Measurements from ENCODE around the gene TSKS.

The TSKS gene

GRCh38 chr19:49752701-49753100 is 10.4 kb downstream of the TSKS start:
- TF ChIP-seq, protein P1, sequence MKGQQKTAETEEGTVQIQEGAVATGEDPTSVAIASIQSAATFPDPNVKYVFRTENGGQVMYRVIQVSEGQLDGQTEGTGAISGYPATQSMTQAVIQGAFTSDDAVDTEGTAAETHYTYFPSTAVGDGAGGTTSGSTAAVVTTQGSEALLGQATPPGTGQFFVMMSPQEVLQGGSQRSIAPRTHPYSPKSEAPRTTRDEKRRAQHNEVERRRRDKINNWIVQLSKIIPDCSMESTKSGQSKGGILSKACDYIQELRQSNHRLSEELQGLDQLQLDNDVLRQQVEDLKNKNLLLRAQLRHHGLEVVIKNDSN (IDR thresholded peaks at IDR 0.05) = no peak
- TF ChIP-seq, protein P2, sequence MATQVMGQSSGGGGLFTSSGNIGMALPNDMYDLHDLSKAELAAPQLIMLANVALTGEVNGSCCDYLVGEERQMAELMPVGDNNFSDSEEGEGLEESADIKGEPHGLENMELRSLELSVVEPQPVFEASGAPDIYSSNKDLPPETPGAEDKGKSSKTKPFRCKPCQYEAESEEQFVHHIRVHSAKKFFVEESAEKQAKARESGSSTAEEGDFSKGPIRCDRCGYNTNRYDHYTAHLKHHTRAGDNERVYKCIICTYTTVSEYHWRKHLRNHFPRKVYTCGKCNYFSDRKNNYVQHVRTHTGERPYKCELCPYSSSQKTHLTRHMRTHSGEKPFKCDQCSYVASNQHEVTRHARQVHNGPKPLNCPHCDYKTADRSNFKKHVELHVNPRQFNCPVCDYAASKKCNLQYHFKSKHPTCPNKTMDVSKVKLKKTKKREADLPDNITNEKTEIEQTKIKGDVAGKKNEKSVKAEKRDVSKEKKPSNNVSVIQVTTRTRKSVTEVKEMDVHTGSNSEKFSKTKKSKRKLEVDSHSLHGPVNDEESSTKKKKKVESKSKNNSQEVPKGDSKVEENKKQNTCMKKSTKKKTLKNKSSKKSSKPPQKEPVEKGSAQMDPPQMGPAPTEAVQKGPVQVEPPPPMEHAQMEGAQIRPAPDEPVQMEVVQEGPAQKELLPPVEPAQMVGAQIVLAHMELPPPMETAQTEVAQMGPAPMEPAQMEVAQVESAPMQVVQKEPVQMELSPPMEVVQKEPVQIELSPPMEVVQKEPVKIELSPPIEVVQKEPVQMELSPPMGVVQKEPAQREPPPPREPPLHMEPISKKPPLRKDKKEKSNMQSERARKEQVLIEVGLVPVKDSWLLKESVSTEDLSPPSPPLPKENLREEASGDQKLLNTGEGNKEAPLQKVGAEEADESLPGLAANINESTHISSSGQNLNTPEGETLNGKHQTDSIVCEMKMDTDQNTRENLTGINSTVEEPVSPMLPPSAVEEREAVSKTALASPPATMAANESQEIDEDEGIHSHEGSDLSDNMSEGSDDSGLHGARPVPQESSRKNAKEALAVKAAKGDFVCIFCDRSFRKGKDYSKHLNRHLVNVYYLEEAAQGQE (IDR thresholded peaks at IDR 0.05; ENCODE audit: low read depth) = no peak

GRCh38 chr19:49749771-49750170 is 13.3 kb downstream of the TSKS start:
- TF ChIP-seq FOXM1 (IDR thresholded peaks at IDR 0.05; ENCODE audit: borderline replicate concordance, low read depth) = no peak
- no peak for TF ChIP-seq TAF1 (IDR thresholded peaks at IDR 0.05; ENCODE audit: low read depth)
- TF ChIP-seq NFIC (IDR thresholded peaks at IDR 0.05) = no peak
- TF ChIP-seq RAD21 (IDR thresholded peaks at IDR 0.05; ENCODE audit: low read depth) = no peak
- no peak for TF ChIP-seq CREB1 (IDR thresholded peaks at IDR 0.05; ENCODE audit: low read depth)
- TF ChIP-seq, protein P1 (IDR thresholded peaks at IDR 0.05) = no peak
- TF ChIP-seq, protein P3, sequence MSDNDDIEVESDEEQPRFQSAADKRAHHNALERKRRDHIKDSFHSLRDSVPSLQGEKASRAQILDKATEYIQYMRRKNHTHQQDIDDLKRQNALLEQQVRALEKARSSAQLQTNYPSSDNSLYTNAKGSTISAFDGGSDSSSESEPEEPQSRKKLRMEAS (IDR thresholded peaks at IDR 0.05) = no peak
- TF ChIP-seq, protein P2 (IDR thresholded peaks at IDR 0.05; ENCODE audit: low read depth) = no peak
- TF ChIP-seq TCF12 (IDR thresholded peaks at IDR 0.05; ENCODE audit: low read depth) = no peak

- TF ChIP-seq, protein P3 (IDR thresholded peaks at IDR 0.05) = no peak
- TF ChIP-seq, protein P1 (IDR thresholded peaks at IDR 0.05) = peak; percentile 96
- TF ChIP-seq EP300 (IDR thresholded peaks at IDR 0.05; ENCODE audit: borderline replicate concordance) (no peak), ZBTB7A (IDR thresholded peaks at IDR 0.05; ENCODE audit: low read depth) (no peak)
These were observed 13.9 kb downstream of the TSKS start for GRCh38 chr19:49749055-49749716.

DNA sequence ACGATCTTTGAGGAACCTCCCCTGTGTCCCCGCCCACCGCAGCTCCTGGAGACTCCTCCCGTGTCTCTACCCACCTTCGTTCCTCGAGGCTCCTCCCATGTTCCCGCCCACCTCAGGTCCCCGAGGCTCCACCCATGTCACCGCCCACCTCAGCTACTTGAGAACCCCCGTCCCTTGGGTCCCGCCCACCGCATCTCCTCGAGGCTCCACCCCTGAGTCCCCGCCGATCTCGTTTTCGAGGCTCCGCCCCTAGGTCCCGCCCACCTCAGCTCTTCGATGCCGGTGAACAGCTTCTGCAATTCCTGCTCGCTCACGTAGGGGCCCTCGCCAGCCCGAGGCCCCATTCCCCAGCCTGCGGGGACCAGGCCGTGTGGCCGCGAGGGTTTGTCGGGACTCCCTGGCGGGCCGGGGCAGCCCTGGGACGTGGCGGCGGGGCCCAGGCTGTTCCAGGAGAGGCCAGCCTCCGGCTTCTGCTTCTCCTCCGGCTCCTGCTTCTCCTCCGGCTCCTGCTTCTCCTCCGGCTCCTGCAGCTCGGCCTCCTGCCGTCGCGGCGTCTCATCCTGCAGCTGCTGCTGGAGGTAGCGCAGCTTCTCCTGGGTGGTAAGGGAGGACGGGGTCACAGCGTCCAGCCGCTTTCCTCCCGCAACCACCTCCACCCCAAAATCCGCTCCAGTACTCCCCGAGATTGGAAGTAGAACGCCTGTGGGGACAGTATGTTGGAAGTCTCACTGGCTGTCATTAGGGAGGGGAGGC is 16.7 kb downstream of the TSKS start:
- TF ChIP-seq TAF1 (IDR thresholded peaks at IDR 0.05; ENCODE audit: low read depth) (no peak), TCF12 (IDR thresholded peaks at IDR 0.05; ENCODE audit: low read depth) (no peak)
- TF ChIP-seq, protein P3 (IDR thresholded peaks at IDR 0.05) = peak; percentile 94

DNA sequence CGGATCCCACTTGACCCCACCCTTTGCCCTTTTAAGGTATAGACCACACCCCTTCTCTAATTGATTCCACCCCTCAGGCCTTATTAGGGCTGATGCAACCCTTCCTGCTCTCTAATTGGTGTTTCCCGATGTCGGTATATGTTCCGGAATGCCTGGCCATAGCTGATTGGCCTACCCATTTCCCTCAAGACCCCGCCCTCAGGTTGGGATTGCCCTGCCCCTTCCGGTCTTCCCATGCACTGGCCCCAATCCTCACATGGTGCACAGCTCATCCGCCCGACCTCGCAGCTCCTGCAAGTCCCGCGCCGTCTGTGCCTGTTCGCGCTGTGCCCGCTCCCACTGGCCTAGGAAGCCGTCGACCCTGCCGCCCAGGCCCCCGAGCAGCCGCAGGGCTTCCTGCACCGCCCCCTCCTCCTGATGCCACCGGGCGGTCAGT is 18.1 kb downstream of the TSKS start:
- TF ChIP-seq, protein P1 (IDR thresholded peaks at IDR 0.05) = no peak
- TF ChIP-seq EP300 (IDR thresholded peaks at IDR 0.05; ENCODE audit: borderline replicate concordance) = no peak

DNA sequence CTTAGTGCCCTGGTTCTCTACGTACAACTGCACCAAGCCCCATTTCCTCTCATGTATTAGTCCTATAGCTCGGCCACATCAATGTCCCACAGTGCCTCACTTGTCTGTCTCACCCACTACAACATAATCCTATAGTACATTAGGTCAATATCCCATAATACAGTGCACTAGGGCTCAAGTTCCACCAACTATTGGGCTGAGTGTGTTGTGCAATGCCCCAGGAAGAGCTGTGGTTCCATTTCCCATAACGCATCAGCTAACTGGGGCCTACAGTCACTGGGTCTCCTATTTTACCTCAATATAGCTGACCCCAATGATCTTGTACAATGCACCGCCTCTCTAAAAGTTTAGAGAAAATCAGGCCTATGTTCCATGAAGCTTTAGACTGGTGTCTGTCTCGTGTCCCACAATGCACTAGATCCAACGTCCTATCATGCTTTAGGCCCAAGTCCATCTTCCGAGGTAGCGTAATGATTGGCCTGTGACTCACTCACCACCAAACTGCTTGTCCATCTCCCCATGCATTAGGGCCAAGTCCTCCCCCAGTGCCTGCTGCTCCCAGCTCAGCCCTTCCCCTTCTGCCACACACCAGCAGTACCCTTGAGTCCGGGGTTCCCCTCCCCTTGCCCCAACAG is 21.8 kb downstream of the TSKS start:
- TF ChIP-seq EP300 (IDR thresholded peaks at IDR 0.05; ENCODE audit: borderline replicate concordance) (no peak), CEBPB (IDR thresholded peaks at IDR 0.05) (peak; percentile 50)
